GM19099 (cell line): ENCODE data around the gene DIP2A.

Experiments
- POLR2A ChIP-seq: IDR thresholded peaks from 3 replicates; pipeline ENCODE4 v1.6.1; 2011; ENCODE audit warnings: low read depth; ENCODE audit not compliant: insufficient read length; ENCODE audit errors: extremely low read depth

Gene DIP2A

GRCh38 chr21:46482225-46482845 is 23.6 kb downstream of the DIP2A start:
- TF ChIP-seq POLR2A = no peak

- no peak for TF ChIP-seq POLR2A
Observed at GRCh38 chr21:46482846-46483231, 24.1 kb downstream of the DIP2A start.

- TF ChIP-seq POLR2A = no peak
Observed at GRCh38 chr21:46483300-46484295, 24.9 kb downstream of the DIP2A start.

- TF ChIP-seq POLR2A = no peak
Observed at GRCh38 chr21:46486481-46487126, 27.9 kb downstream of the DIP2A start.

- no peak for TF ChIP-seq POLR2A
Observed at GRCh38 chr21:46489162-46489663, 30.5 kb downstream of the DIP2A start.

GRCh38 chr21:46489800-46490199 is 31.1 kb downstream of the DIP2A start:
- TF ChIP-seq POLR2A = no peak

GRCh38 chr21:46491553-46491952 is 32.9 kb downstream of the DIP2A start:
- no peak for TF ChIP-seq POLR2A

GRCh38 chr21:46492851-46493250 is 34.2 kb downstream of the DIP2A start:
- TF ChIP-seq POLR2A = no peak

- TF ChIP-seq POLR2A = no peak
Observed at GRCh38 chr21:46493828-46494227, 35.1 kb downstream of the DIP2A start.

- TF ChIP-seq POLR2A = no peak
Observed at GRCh38 chr21:46498335-46499050, 39.8 kb downstream of the DIP2A start.

- TF ChIP-seq POLR2A = no peak
Observed at GRCh38 chr21:46500224-46500861, 41.7 kb downstream of the DIP2A start.

GRCh38 chr21:46503922-46504550 is 45.3 kb downstream of the DIP2A start:
- no peak for TF ChIP-seq POLR2A

GRCh38 chr21:46504666-46505065 is 46.0 kb downstream of the DIP2A start:
- no peak for TF ChIP-seq POLR2A

GRCh38 chr21:46507562-46507961 is 48.9 kb downstream of the DIP2A start:
- TF ChIP-seq POLR2A = no peak
